Measurements from ENCODE around the gene XYLT2. TPM values are rescaled to one million over a fixed set of nuclear protein-coding genes. Genes with fewer than 3 reads are reported as not detected.
A peak's percentile ranks its signal among the peaks of the same experiment; 100 is the strongest.

The XYLT2 gene
- total and polyA plus RNA-seq, 2 of the 8 experiments (the other 6 are each of a cell fraction or from before 2014, with no cell fraction given) = 28.0 to 29.9 TPM

- no peak overlapping the region for H3K4me3 ChIP-seq (ENCODE audit: extremely low read depth in 1 of 4, insufficient read depth in 2 of 4, low read depth in 3 of 4, low read length in 4 of 4)
- peak overlapping the region; percentile 63; the same call in 1 of the 2 replicates for H2BK5ac ChIP-seq (ENCODE audit: low read depth, low read length)
- H4K91ac ChIP-seq (replicated peaks; ENCODE audit: insufficient read length, low read length) = no peak overlapping the region
- CTCF ChIA-PET (ENCODE audit: partially characterized antibody) = interaction anchor here (0.6 to 6.1 kb wide), 44 partner anchors 8 to 1408 kb away, joined by 3 to 58 read pairs (median 5); partner anchors contain the start of genes ACSF2, COL1A1, EME1 and LRRC59
- H3K14ac ChIP-seq (ENCODE audit: insufficient read length) = no peak overlapping the region
- no peaks in the 10 kb centered on the region for H3K79me2 ChIP-seq (ENCODE audit: control insufficient read depth in 1 of 2, insufficient read depth in 2 of 2, low read length in 2 of 2)
- FAIRE-seq = peak; percentile 83
- POLR2A ChIA-PET (ENCODE audit: partially characterized antibody) = interaction anchor here (0.5 to 20.2 kb wide), 10 partner anchors 8 to 184 kb away, joined by 3 to 313 read pairs (median 6); partner anchors contain the start of genes EME1, LRRC59, MRPL27 and XYLT2
- peaks cover 8 to 23% of the 10 kb centered on the region in 2 experiments for H4K20me1 ChIP-seq (replicated peaks in 1 of 2; ENCODE audit: control insufficient read depth in 1 of 2, insufficient read depth in 2 of 2, low read length in 2 of 2)
- 48% methylated on average over 11 of the region's 11 CpGs; no CpG with 5 or more reads in 1 of the 2 experiments for WGBS, 2 experiments (ENCODE audit: extremely low coverage in 1 of 2, insufficient coverage in 1 of 2, insufficient read length in 1 of 2, insufficient replicate concordance in 2 of 2, low coverage in 1 of 2, low lambda C conversion rate in 2 of 2, missing lambda C conversion rate in 1 of 2)
- no peak overlapping the region for H3K23ac ChIP-seq (ENCODE audit: insufficient read length)
- no peaks in the 10 kb centered on the region for H3K23me2 ChIP-seq (ENCODE audit: low read depth, low read length)
- H3K27ac ChIP-seq (ENCODE audit: low read depth, low read length) = no peak overlapping the region
- H2BK15ac ChIP-seq (ENCODE audit: low read length) = no peak overlapping the region
- H3K9me3 ChIP-seq (ENCODE audit: insufficient read depth in 2 of 2, low read depth in 1 of 2, low read length in 1 of 2) = no peaks in the 10 kb centered on the region
- H3K27me3 ChIP-seq (replicated peaks in 1 of 4; ENCODE audit: control insufficient read depth in 3 of 4, extremely low read depth in 1 of 4, insufficient read depth in 3 of 4, low read length in 3 of 4) = no peaks in the 10 kb centered on the region
- H2BK12ac ChIP-seq (ENCODE audit: low read depth, low read length) = no peak overlapping the region
- no peaks in the 10 kb centered on the region for H3K79me1 ChIP-seq (ENCODE audit: low read depth, low read length)
- H3K9ac ChIP-seq (replicated peaks in 1 of 4; ENCODE audit: extremely low read depth in 1 of 4, low read depth in 3 of 4, low read length in 3 of 4) = no peak overlapping the region
- H2BK120ac ChIP-seq (replicated peaks; ENCODE audit: low read depth, low read length) = no peak overlapping the region
- no peak overlapping the region for H3K4ac ChIP-seq (replicated peaks; ENCODE audit: insufficient read length, low read depth, low read length)
- H3K4me1 ChIP-seq (replicated peaks in 1 of 4; ENCODE audit: control insufficient read depth in 3 of 4, insufficient read depth in 4 of 4, low read length in 3 of 4) = peaks cover 0 to 27% (median 11%) of the 10 kb centered on the region in 4 experiments; a peak in 6 of 7 replicates
- peak overlapping the region in 1 of 2 experiments; percentile 17; a peak in 1 of 4 replicates for H3K4me2 ChIP-seq (ENCODE audit: insufficient read depth in 1 of 2, low read depth in 2 of 2, low read length in 2 of 2)
- no peak overlapping the region for H2AK5ac ChIP-seq (ENCODE audit: low read depth, low read length)
- no peak overlapping the region for H3K18ac ChIP-seq (ENCODE audit: extremely low read depth, low read length)
- no peak overlapping the region for H3K56ac ChIP-seq (replicated peaks; ENCODE audit: insufficient read length, low read depth, low read length)
- no peak overlapping the region for H4K5ac ChIP-seq (ENCODE audit: insufficient read length, low read depth, low read length)
- peaks cover 12 to 22% (median 19%) of the 10 kb centered on the region in 4 experiments for H3K36me3 ChIP-seq (ENCODE audit: control insufficient read depth in 2 of 4, insufficient read depth in 4 of 4, low read length in 3 of 4)
- no peak overlapping the region for H2AFZ ChIP-seq (ENCODE audit: low read length)
- H2BK20ac ChIP-seq (ENCODE audit: low read length) = no peak overlapping the region
- peak; percentile 34 to 67 for DNase-seq (ENCODE audit: low read depth in 1 of 2, low spot score in 2 of 2)
- H4K8ac ChIP-seq (ENCODE audit: extremely low read depth, insufficient read depth, low read length) = no peak overlapping the region
- TF ChIP-seq TCF12 (IDR thresholded peaks at IDR 0.05; ENCODE audit: low read depth, low read length) = no peak
- TF ChIP-seq CBX5 (IDR thresholded peaks at IDR 0.05; ENCODE audit: low read depth, low read length) = no peak
- no peak for TF ChIP-seq HDAC6 (IDR thresholded peaks at IDR 0.05; ENCODE audit: low read depth, low read length)
- no peak for TF ChIP-seq CHD1 (IDR thresholded peaks at IDR 0.05; ENCODE audit: low read depth, low read length)
- no peak for TF ChIP-seq RXRA (IDR thresholded peaks at IDR 0.05; ENCODE audit: insufficient read depth, low read depth, low read length)
- TF ChIP-seq KDM4A (IDR thresholded peaks at IDR 0.05; ENCODE audit: low read depth, low read length, severe bottlenecking) = no peak
- TF ChIP-seq CREB1 (IDR thresholded peaks at IDR 0.05) = 0 out of 2 replicates have a peak, but pooled peaks have one; percentile 23
- TF ChIP-seq SIRT6 (IDR thresholded peaks at IDR 0.05; ENCODE audit: low read length) = no peak
- no peak; a peak in 1 of 3 replicates for TF ChIP-seq POLR2A (IDR thresholded peaks at IDR 0.05; ENCODE audit: control extremely low read depth in 1 of 2, low read depth in 2 of 2, low read length in 2 of 2)
- no peak for TF ChIP-seq EZH2 (IDR thresholded peaks at IDR 0.05; ENCODE audit: low read depth, low read length, severe bottlenecking)
- TF ChIP-seq YY1 (IDR thresholded peaks at IDR 0.05; ENCODE audit: low read depth, low read length) = no peak
- no peak for TF ChIP-seq SIX5 (IDR thresholded peaks at IDR 0.05; ENCODE audit: low read depth, low read length)
- no peak for TF ChIP-seq CEBPB (IDR thresholded peaks at IDR 0.05; ENCODE audit: low read depth, low read length)
Observed at GRCh38 chr17:50361561-50362480, 15.9 kb downstream of the XYLT2 start.
